ENCODE data around the gene MRPS2. TPM values are rescaled to one million over a fixed set of nuclear protein-coding genes. Genes with fewer than 3 reads are reported as not detected.

MRPS2 gene
- polyA plus RNA-seq, 1 donor (not counting 4 experiments of a cell fraction or from before 2014, with no cell fraction given), result 44.7 TPM

- no peak overlapping the region for H3K4me2 ChIP-seq (ENCODE audit: control insufficient read depth, extremely low read depth, insufficient read depth, low read depth, low read length)
- no peak for DNase-seq (ENCODE audit: low read depth, low spot score)
- no peaks in the 10 kb centered on the region for H3K9me1 ChIP-seq (ENCODE audit: control insufficient read depth, extremely low read depth, insufficient read depth, low read length)
- peaks cover 6% of the 10 kb centered on the region for H3K4me1 ChIP-seq (ENCODE audit: control insufficient read depth, extremely low read depth, insufficient read depth, low read length)
- H3K36me3 ChIP-seq (ENCODE audit: control insufficient read depth in 2 of 2, extremely low read depth in 1 of 2, insufficient read depth in 2 of 2, low read length in 2 of 2), result no peaks in the 10 kb centered on the region
- TF ChIP-seq, protein P1, sequence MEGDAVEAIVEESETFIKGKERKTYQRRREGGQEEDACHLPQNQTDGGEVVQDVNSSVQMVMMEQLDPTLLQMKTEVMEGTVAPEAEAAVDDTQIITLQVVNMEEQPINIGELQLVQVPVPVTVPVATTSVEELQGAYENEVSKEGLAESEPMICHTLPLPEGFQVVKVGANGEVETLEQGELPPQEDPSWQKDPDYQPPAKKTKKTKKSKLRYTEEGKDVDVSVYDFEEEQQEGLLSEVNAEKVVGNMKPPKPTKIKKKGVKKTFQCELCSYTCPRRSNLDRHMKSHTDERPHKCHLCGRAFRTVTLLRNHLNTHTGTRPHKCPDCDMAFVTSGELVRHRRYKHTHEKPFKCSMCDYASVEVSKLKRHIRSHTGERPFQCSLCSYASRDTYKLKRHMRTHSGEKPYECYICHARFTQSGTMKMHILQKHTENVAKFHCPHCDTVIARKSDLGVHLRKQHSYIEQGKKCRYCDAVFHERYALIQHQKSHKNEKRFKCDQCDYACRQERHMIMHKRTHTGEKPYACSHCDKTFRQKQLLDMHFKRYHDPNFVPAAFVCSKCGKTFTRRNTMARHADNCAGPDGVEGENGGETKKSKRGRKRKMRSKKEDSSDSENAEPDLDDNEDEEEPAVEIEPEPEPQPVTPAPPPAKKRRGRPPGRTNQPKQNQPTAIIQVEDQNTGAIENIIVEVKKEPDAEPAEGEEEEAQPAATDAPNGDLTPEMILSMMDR (optimal IDR thresholded peaks at IDR 0.05 in 1 of 3, IDR thresholded peaks at IDR 0.05 in 1 of 3, conservative IDR thresholded peaks at IDR 0.05 in 1 of 3; ENCODE audit: extremely low read depth in 1 of 3, insufficient read depth in 2 of 3, low read length in 3 of 3), result no peak
- no peak for TF ChIP-seq EZH2 (IDR thresholded peaks at IDR 0.05; ENCODE audit: low read length)
- no peaks in the 10 kb centered on the region for H3K9me3 ChIP-seq (ENCODE audit: control insufficient read depth, low read depth, low read length)
- H4K20me1 ChIP-seq (ENCODE audit: control insufficient read depth, extremely low read depth, insufficient read depth, low read length), result no peaks in the 10 kb centered on the region
- no peak overlapping the region for H3K9ac ChIP-seq (ENCODE audit: control insufficient read depth, extremely low read depth, insufficient read depth, low read length)
- H3K27ac ChIP-seq (ENCODE audit: control insufficient read depth, insufficient read depth, low read length), result no peak overlapping the region
- H2AFZ ChIP-seq (ENCODE audit: control insufficient read depth, low read length), result no peak overlapping the region
- no peaks in the 10 kb centered on the region for H3K79me2 ChIP-seq (ENCODE audit: control insufficient read depth, insufficient read depth, low read length)
- no peaks in the 10 kb centered on the region for H3K27me3 ChIP-seq (ENCODE audit: control insufficient read depth, extremely low read depth, insufficient read depth, low read length)
- FAIRE-seq, result no peak
- no peak overlapping the region for H3K4me3 ChIP-seq (ENCODE audit: control insufficient read depth in 2 of 3, extremely low read depth in 1 of 3, insufficient read depth in 2 of 3, low read depth in 1 of 3, low read length in 3 of 3)
- dilution Hi-C loops (cut with MboI; ENCODE audit: extremely low pct_ligation_motif_present, low sequenced_read_pairs), result no loop called here
These were observed 26.4 kb upstream of the MRPS2 start for GRCh38 chr9:135473972-135474543.

DNA sequence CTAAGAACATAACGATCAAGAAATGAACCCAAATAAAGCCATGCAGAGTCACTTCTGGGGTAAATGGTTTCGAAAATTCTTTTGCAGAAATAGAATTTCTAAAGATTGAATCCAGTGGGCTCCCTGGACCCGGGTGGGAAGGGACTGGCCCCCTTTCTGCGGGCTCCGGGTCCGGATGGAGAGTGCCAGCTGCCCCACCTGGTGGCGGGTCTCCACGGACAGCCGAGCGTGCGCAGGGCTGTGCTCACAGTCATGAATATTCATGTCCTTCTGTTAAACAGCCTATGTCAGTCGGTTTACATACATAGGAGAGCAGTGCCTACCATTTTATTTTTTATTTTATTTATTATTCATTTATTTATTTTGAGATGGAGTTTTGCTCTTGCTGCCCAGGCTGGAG is 25.6 kb upstream of the MRPS2 start:
- no peaks in the 10 kb centered on the region for H3K79me2 ChIP-seq (ENCODE audit: control insufficient read depth, insufficient read depth, low read length)
- TF ChIP-seq, protein P1 (optimal IDR thresholded peaks at IDR 0.05 in 1 of 3, IDR thresholded peaks at IDR 0.05 in 1 of 3, conservative IDR thresholded peaks at IDR 0.05 in 1 of 3; ENCODE audit: extremely low read depth in 1 of 3, insufficient read depth in 2 of 3, low read length in 3 of 3), result peak; percentile 23 to 57 (median 27)
- no peak for TF ChIP-seq EZH2 (IDR thresholded peaks at IDR 0.05; ENCODE audit: low read length)
- DNase-seq (ENCODE audit: low read depth, low spot score) (no peak), FAIRE-seq (no peak)
- no peak overlapping the region for H3K9ac ChIP-seq (ENCODE audit: control insufficient read depth, extremely low read depth, insufficient read depth, low read length)
- H3K9me1 ChIP-seq (ENCODE audit: control insufficient read depth, extremely low read depth, insufficient read depth, low read length), result no peaks in the 10 kb centered on the region
- no peak overlapping the region for H2AFZ ChIP-seq (ENCODE audit: control insufficient read depth, low read length)
- H3K27ac ChIP-seq (ENCODE audit: control insufficient read depth, insufficient read depth, low read length), result no peak overlapping the region
- no peak overlapping the region for H3K4me3 ChIP-seq (ENCODE audit: control insufficient read depth in 2 of 3, extremely low read depth in 1 of 3, insufficient read depth in 2 of 3, low read depth in 1 of 3, low read length in 3 of 3)
- H3K9me3 ChIP-seq (ENCODE audit: control insufficient read depth, low read depth, low read length), result no peaks in the 10 kb centered on the region
- H4K20me1 ChIP-seq (ENCODE audit: control insufficient read depth, extremely low read depth, insufficient read depth, low read length), result no peaks in the 10 kb centered on the region
- no peaks in the 10 kb centered on the region for H3K4me1 ChIP-seq (ENCODE audit: control insufficient read depth, extremely low read depth, insufficient read depth, low read length)
- no peaks in the 10 kb centered on the region for H3K36me3 ChIP-seq (ENCODE audit: control insufficient read depth in 2 of 2, extremely low read depth in 1 of 2, insufficient read depth in 2 of 2, low read length in 2 of 2)
- H3K4me2 ChIP-seq (ENCODE audit: control insufficient read depth, extremely low read depth, insufficient read depth, low read depth, low read length), result no peak overlapping the region
- dilution Hi-C loops (cut with MboI; ENCODE audit: extremely low pct_ligation_motif_present, low sequenced_read_pairs), result no loop called here
- H3K27me3 ChIP-seq (ENCODE audit: control insufficient read depth, extremely low read depth, insufficient read depth, low read length), result no peaks in the 10 kb centered on the region

Data from keratinocyte (primary cell).